Stimulated activated CD8-positive, alpha-beta memory T cell treated with anti-CD3 and anti-CD28 coated beads, Interleukin-2, amount 100 ng/mL, for 1 hour (primary cell): ENCODE data around the gene LIN28A.

ENCODE experiments used
- DNase-seq, 2 donors: peaks; one replicate each; pipeline ENCODE4 v3.0.0-alpha.2; 2020; ENCODE audit warnings: low read depth in 2 of 2

The LIN28A gene

GRCh38 chr1:26434161-26434752, 23.6 kb downstream of the LIN28A start:
- no peak for DNase-seq

DNA sequence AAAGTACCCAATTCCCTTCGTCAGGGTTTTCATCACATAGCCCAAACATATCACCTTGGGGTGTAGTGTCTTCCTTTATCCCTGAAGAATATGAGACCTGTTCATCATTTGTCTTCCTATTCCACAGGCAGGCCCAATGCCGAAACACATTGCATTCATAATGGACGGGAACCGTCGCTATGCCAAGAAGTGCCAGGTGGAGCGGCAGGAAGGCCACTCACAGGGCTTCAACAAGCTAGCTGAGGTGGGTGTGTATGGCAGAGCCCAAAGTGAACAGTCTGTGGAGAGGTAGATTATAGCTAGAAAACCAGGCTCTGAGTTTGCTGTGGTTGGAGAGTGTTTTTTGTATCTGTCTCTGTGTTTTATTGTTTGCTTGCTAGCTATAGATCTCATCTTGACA, 27.4 kb downstream of the LIN28A start:
- DNase-seq: no peak

DNA sequence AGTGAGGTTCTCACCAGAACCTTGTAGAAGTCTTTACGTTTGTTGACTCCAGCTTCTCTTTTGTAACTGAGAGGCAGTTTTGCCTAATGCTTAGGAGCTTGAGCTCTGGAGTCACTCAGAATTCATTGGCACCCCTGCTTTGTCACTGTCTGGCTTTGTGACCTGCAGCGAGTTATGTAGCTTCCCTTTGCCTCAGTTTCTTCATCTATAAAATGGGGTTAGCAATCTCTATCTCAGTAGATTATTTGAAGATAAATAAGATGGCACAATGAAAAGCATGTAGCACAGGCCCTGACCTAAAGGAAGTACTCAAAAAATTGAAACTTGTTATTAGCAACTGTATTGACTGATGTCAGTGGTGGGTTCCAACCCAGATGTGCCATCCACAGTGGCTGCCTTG, 29.6 kb downstream of the LIN28A start:
- no peak for DNase-seq

DNA sequence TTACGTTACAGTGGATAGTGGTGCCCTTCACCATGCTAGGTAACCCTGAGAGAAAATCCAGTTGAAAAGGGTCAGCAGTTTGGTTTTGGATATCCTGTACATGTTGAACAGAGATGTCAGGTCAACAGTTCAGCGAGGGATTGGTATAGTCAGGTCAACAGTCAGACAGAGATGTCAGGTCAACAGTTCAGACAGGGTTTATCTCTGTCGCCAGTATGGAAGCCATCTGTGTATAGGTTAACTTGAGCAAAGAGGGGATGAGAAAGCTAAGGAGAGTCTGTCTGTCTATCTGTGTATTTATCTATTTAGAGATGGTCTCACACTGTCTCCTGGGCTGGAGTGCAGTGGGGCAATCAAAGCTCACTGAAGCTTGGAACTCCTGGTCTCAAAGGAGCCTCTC, 39.3 kb downstream of the LIN28A start:
- no peak for DNase-seq

DNA sequence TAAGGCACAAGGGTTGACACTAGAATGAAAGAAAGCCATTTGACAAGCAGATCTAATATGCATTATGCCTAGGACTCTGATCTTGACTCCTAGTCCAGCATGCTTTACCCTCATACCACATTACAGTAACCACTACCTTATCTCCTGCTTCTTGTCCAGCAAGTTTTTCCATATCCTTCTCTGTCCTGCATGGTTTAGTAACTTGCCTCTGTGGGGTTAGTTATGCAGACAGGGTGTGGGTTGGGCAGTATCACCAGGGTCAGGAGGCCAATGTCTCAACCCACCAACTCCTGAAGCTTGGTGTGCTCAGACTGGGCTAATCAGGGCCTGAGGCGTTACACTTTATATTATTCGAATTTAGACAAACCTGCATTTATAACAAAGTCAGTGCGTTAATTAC, 40.3 kb downstream of the LIN28A start:
- no peak for DNase-seq

- DNase-seq: no peak
Measured at GRCh38 chr1:26452459-26453183, 42.0 kb downstream of the LIN28A start.

DNA sequence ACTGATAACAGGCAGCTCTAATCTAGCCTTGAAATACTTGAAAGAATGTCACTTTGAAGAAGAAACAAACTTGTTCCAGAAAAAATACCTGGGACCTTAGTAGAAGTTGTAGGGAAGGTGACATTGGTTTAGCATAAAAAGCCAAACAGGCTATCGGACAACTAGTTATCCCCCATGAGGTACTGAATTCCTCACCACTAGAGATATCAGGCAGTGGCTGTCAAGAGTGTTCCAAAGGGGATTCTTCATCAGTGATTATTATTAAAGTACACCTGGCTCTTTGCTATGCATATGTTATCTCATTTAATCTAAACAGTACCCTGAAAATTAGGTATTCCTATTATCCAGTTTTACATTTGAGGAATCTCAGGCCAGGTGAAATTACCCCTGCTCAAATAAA, 48.5 kb downstream of the LIN28A start:
- DNase-seq: no peak

- no peak for DNase-seq
Measured at GRCh38 chr1:26459573-26460031, 49.0 kb downstream of the LIN28A start.

DNA sequence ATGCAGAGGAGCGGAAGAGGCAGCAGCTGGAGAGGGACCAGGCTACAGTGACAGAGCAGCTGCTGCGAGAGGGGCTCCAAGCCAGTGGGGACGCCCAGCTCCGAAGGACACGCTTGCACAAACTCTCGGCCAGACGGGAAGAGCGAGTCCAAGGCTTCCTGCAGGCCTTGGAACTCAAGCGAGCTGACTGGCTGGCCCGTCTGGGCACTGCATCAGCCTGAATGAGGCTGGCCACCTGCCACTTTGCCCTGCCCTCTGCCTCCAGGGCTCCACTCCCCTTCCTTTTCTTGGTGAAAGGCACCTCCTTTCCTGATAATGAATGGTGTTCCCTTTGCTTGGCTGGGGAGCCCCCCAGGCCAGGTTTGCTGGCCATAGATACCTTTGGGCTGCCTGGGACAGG, 58.3 kb downstream of the LIN28A start:
- no peak for DNase-seq

DNA sequence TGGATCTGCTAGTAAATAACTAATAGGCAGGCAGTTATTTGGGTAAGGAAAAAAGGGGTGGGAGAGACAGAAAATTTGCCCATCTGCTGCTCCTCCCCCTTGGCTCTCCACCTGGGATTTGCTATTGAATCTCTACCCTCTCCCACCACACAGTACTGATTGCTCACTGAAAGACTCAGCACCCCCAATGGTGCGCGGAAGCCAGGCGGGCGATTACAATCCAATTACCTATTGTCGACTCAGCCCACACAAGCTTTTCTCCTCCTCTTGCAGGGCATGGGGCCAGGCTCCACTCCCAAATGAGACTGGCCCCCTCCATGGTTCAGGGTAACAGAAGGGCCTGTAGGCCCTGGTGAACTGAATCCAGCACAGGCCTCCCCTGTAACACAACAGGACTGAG, 58.9 kb downstream of the LIN28A start:
- no peak for DNase-seq

- no peak for DNase-seq
Measured at GRCh38 chr1:26470878-26471497, 60.4 kb downstream of the LIN28A start.

DNA sequence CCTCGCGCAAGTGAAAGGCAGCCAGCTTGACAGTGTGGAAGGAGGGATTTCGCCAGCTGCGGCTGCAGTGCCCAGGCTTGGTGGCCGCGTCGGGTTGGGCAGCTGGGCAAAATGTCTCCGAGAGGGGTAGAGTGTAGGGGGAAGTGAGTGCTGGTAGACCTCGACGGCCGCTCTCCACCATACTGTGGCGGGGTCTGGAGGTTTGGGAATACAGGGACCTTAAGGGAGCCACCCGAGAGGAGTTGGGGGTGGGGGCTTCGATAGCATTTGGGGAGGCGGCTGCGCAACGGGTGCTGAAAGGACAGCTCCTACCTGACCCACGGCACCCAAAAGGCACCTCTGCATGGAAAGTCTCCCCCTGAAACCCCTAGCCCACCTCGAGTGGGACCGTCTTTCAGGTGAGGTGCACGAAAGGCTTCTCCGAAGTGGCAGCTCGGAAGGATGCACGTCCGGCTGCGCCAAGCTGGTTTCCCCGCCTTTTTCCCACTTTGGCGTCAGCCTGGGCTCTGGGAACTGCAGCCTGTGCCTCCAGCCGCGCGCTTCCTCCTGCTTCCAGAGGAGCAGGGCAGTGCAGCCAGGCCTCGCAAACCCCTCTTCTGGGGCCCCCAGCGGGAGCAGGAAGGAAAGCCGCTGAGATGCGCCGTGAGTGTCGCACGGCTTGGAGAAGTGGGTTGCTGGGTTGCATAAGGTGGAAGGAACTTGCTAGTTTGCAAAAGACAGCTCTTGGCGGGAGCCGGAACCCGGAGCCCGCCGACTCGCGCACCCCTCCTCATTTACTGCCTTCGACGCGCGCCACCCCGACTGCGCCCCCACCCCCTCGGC, 61.1 kb downstream of the LIN28A start:
- peak in 1 of 2 donors; percentile 9 for DNase-seq

- peak; percentile 73 to 81 for DNase-seq
Measured at GRCh38 chr1:26472320-26472900, 61.8 kb downstream of the LIN28A start, which contains the start of gene HMGN2. HMGN2 (plus strand) TSS chr1:26472440; CDS start chr1:26472613, 173 bp downstream.

GRCh38 chr1:26472901-26473845, 62.6 kb downstream of the LIN28A start:
- peak; percentile 94 to 96 for DNase-seq

- DNase-seq: no peak
Measured at GRCh38 chr1:26474818-26475217, 64.2 kb downstream of the LIN28A start.

GRCh38 chr1:26475989-26476388, 65.4 kb downstream of the LIN28A start:
- no peak for DNase-seq

DNA sequence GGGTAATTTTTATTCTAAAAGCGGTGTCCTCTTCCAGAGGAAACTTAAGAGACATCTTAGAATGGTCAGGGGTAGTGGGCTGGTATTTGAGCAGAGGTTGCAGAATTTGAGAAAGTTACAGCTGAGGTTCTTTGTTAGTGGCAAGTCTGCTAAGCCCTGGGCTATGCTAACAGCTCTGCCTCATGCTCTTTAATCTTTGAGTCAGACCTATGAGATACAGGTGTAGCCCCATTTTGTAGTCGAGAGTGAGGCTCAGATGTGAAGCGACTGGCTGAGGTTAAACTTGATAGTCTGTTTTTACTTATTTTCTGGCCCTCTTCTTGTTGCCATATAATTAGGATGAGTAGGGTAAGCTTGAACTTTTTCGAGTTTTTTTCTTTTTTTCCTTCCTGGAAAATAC, 66.3 kb downstream of the LIN28A start:
- DNase-seq: no peak

DNA sequence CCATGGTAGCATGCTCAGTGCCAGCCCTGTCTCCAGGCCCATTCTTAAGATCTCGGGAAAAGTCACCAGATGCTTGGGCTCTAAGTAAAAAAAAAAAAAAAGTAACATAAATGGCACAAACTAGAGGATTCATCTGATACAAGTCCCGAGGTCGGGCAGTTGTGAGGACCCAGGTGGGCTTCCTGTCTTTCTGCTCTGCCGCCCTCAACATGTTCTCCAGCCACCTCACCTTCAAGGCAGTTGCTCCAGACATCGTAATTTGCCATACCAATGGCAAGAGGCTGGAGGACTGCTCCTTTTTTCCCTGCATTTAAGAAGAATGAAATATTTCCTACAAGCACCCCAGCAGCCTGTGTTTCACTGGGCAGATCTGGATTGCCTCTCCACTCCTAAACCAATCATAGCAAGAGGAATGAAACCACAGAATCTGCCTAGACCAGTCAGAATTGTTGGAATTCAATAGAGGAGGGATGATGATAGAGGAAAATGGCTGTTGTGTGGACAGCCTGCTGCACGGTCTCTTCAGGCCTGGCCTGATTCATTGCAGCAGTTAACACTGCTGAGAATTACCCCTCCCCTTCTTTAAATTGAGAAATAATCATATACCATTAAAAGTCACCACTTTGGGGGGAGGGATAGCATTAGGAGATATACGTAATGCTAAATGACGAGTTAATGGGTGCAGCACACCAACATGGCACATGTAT, 67.0 kb downstream of the LIN28A start:
- DNase-seq: no peak

GRCh38 chr1:26478159-26478558, 67.5 kb downstream of the LIN28A start:
- DNase-seq: no peak

- DNase-seq: no peak
Measured at GRCh38 chr1:26478988-26479387, 68.4 kb downstream of the LIN28A start.
